Stimulated activated naive CD8-positive, alpha-beta T cell treated with anti-CD3 and anti-CD28 coated beads, Interleukin-15, amount 100 ng/mL, for 72 hours (primary cell): Measurements from ENCODE around the gene YIPF5.

Source experiments
- ATAC-seq: fragments of 150-1000 bp; cut with Tn5 transposase; 2 replicates; pipeline ENCODE4 v1.10.0; 2021; ENCODE audit warnings: mild to moderate bottlenecking, moderate library complexity
- DNase-seq, 2 donors: peaks; one replicate each; pipeline ENCODE4 v3.0.0; 2021 to 2022
- H3K27ac Mint-ChIP-seq, 2 donors: one replicate each; pipeline ENCODE4 v1.8.0; 2022; ENCODE audit warnings: mild to moderate bottlenecking in 2 of 2, mixed read lengths in 2 of 2, moderate library complexity in 2 of 2
- H3K27me3 Mint-ChIP-seq: one replicate; pipeline ENCODE4 v1.8.0; 2022; ENCODE audit warnings: mixed read lengths
- H3K4me1 Mint-ChIP-seq: one replicate; pipeline ENCODE4 v1.8.0; 2022; ENCODE audit warnings: mild to moderate bottlenecking, mixed read lengths
- H3K4me3 Mint-ChIP-seq, 2 donors: one replicate each; pipeline ENCODE4 v1.8.0; 2022; ENCODE audit warnings: mild to moderate bottlenecking in 2 of 2, mixed read lengths in 2 of 2, moderate library complexity in 1 of 2
- H3K9me3 Mint-ChIP-seq, 2 donors: one replicate each; pipeline ENCODE4 v1.8.0; 2022; ENCODE audit warnings: mixed read lengths in 2 of 2

The YIPF5 gene

GRCh38 chr5:144142824-144143162, 27.7 kb downstream of the YIPF5 start:
- H3K4me1 Mint-ChIP-seq = peaks cover 9% of the 10 kb centered on the region
- H3K27ac Mint-ChIP-seq = no peak overlapping the region
- ATAC-seq (no peak), DNase-seq (no peak)
- no peaks in the 10 kb centered on the region for H3K9me3 Mint-ChIP-seq
- no peak overlapping the region for H3K4me3 Mint-ChIP-seq
- H3K27me3 Mint-ChIP-seq = no peaks in the 10 kb centered on the region

- Mint-ChIP-seq H3K9me3 (no peaks in the 10 kb centered on the region), H3K27ac (peak overlapping the region in 1 of 2 donors; percentile 17), H3K27me3 (no peaks in the 10 kb centered on the region), H3K4me3 (no peak overlapping the region), H3K4me1 (peaks cover 9% of the 10 kb centered on the region)
- ATAC-seq = peak; percentile 88
- DNase-seq = no peak
Observed at GRCh38 chr5:144142139-144142823, 28.2 kb downstream of the YIPF5 start.

- Mint-ChIP-seq H3K9me3 (no peaks in the 10 kb centered on the region), H3K4me3 (no peak overlapping the region), H3K27me3 (no peaks in the 10 kb centered on the region), H3K27ac (peak overlapping the region in 1 of 2 donors; percentile 17), H3K4me1 (peaks cover 9% of the 10 kb centered on the region)
- DNase-seq (no peak), ATAC-seq (no peak)
Observed at GRCh38 chr5:144141585-144141984, 28.9 kb downstream of the YIPF5 start.

- no peak overlapping the region for H3K27ac Mint-ChIP-seq
- H3K4me3 Mint-ChIP-seq = no peak overlapping the region
- H3K27me3 Mint-ChIP-seq = no peaks in the 10 kb centered on the region
- ATAC-seq (no peak), DNase-seq (no peak)
- H3K4me1 Mint-ChIP-seq = peaks cover 14% of the 10 kb centered on the region
- no peaks in the 10 kb centered on the region for H3K9me3 Mint-ChIP-seq
Observed at GRCh38 chr5:144139586-144139985, 30.9 kb downstream of the YIPF5 start.

GRCh38 chr5:144135113-144135762, 35.2 kb downstream of the YIPF5 start:
- Mint-ChIP-seq H3K27ac (no peak overlapping the region), H3K27me3 (no peaks in the 10 kb centered on the region), H3K4me1 (peaks cover 5% of the 10 kb centered on the region), H3K9me3 (no peaks in the 10 kb centered on the region), H3K4me3 (no peak overlapping the region)
- DNase-seq = no peak
- no peak for ATAC-seq

DNA sequence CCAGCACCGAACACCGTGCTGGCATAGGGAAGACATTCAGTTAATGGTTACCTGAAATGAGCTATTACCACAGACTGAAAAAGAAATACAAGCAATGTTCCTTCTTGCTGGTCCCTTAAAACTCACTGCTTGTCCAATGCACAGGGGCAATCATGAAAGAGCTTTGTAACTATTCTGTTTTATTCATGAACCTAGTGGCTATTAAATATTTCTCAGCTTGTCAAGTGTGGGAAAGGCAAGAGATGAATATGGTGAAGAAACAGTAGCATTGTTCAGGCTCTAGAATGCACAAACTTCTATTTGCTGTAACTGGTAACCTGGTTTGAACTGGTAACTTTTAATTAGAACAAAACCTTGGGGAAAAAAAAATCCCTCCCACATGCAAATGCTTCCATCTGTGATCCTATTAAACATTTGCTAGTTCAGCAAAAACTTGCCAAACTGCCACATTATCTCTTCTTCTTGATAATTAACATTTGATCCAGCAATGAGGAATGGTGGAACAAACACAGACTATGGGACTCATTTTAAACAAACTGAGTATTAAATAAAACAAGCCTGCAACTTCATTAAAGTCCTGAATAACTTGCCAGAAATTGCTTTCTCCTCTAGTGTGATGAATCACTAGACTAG, 36.1 kb downstream of the YIPF5 start:
- peaks cover 5% of the 10 kb centered on the region for H3K4me1 Mint-ChIP-seq

DNA sequence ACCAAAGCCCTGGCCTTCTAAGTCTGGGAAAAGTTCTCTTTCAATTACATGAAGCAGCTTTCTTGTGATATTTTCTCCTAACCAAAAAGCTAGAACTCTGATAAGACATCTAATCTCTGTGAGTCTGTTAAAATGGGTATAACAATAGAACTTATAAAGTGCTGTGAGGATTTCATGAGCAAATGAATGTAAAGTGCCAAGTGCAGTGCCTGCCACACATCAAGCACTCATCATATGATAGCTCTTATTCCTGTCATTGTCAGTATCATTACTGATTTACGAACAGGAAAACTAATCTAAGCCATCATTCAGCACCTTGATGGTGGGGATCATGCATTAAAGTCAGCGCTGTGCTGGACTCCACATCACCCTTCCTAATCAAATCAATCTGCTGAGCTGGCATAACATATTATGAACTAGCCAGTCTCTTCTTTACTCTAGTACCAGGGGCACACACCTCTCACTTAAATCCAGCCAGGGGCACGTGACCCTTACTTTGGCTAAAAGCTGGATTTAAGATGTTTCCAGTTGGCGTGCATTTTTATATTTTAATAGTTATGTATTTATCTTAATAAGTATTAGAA, 37.3 kb downstream of the YIPF5 start:
- H3K4me3 Mint-ChIP-seq = no peak overlapping the region
- no peaks in the 10 kb centered on the region for H3K9me3 Mint-ChIP-seq
- DNase-seq (no peak), ATAC-seq (no peak)
- no peaks in the 10 kb centered on the region for H3K27me3 Mint-ChIP-seq
- H3K27ac Mint-ChIP-seq = no peak overlapping the region
- H3K4me1 Mint-ChIP-seq = peaks cover 5% of the 10 kb centered on the region

More for the DNA sequence above, 36.1 kb downstream of the YIPF5 start:
- H3K27ac Mint-ChIP-seq = no peak overlapping the region
- DNase-seq = no peak
- no peaks in the 10 kb centered on the region for H3K27me3 Mint-ChIP-seq
- ATAC-seq = no peak
- H3K4me3 Mint-ChIP-seq = no peak overlapping the region
- H3K9me3 Mint-ChIP-seq = no peaks in the 10 kb centered on the region

GRCh38 chr5:144131261-144131660, 39.2 kb downstream of the YIPF5 start:
- Mint-ChIP-seq H3K27me3 (no peaks in the 10 kb centered on the region), H3K9me3 (no peaks in the 10 kb centered on the region), H3K4me1 (peaks cover 5% of the 10 kb centered on the region), H3K4me3 (no peak overlapping the region), H3K27ac (no peak overlapping the region)
- DNase-seq (no peak), ATAC-seq (no peak)

DNA sequence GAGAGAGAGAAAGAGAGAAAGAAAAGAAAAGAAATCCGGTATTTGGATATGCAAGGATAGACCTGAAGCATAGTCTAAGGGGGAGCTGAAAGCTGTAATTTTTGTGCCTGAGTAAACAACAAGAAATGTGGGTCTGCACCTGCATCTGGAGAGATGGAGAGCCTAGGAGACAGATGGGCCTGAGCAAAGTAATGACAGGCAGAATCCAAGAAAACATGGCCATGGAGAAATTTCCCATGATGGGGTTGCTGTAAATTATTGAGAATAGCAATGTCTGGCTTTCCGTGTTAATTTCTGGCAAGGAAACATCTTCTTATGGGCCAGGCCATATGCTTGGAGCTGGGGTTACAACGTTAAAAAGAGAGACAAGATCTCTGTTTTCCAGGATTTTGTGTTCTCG, 40.2 kb downstream of the YIPF5 start:
- H3K27me3 Mint-ChIP-seq = no peaks in the 10 kb centered on the region
- no peak overlapping the region for H3K27ac Mint-ChIP-seq
- no peaks in the 10 kb centered on the region for H3K9me3 Mint-ChIP-seq
- no peaks in the 10 kb centered on the region for H3K4me1 Mint-ChIP-seq
- H3K4me3 Mint-ChIP-seq = no peak overlapping the region
- ATAC-seq = no peak
- DNase-seq = no peak

DNA sequence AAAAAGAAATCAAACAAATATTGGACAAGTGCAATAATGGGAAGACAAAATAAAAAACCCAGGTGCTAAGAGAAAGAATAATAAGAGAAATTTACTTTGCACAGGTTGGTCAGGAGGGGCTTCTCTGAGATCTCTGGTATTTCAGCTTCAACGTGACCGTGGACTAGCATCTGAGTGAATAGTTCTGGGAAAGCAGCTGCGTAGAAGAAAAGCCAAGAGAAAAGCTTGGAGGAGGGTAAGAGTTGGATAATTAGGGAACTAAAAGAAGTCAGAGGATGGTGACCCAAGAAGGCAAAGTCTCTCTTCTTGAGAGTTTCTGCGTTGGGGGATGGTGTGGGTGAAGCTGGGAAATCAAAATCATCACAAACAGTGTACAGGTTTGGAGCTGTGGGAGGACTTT, 41.6 kb downstream of the YIPF5 start:
- no peaks in the 10 kb centered on the region for H3K4me1 Mint-ChIP-seq
- no peak overlapping the region for H3K27ac Mint-ChIP-seq
- H3K4me3 Mint-ChIP-seq = no peak overlapping the region
- no peaks in the 10 kb centered on the region for H3K27me3 Mint-ChIP-seq
- H3K9me3 Mint-ChIP-seq = no peaks in the 10 kb centered on the region
- ATAC-seq = no peak
- DNase-seq = no peak

DNA sequence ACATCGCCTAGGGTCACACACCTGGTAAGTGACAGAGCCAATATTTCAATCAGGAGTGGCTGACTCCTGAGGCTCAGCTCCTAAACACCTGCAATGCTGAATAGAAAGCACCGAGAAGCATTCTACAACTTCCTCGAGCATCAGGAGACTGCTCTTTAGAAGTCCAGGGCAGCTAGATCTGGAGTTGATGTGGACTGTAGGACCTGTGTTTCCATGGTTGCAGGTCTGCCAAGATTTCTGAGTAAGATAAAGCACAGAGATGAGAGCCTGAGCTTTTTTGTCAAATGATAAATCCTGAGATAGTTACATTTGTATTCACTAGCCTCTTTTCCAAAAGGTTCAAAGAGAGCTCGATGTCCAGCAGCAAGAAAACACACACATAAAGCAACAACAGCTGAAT, 43.8 kb downstream of the YIPF5 start:
- Mint-ChIP-seq H3K4me1 (no peaks in the 10 kb centered on the region), H3K4me3 (no peak overlapping the region), H3K27me3 (no peaks in the 10 kb centered on the region), H3K9me3 (no peaks in the 10 kb centered on the region), H3K27ac (no peak overlapping the region)
- ATAC-seq (no peak), DNase-seq (no peak)

DNA sequence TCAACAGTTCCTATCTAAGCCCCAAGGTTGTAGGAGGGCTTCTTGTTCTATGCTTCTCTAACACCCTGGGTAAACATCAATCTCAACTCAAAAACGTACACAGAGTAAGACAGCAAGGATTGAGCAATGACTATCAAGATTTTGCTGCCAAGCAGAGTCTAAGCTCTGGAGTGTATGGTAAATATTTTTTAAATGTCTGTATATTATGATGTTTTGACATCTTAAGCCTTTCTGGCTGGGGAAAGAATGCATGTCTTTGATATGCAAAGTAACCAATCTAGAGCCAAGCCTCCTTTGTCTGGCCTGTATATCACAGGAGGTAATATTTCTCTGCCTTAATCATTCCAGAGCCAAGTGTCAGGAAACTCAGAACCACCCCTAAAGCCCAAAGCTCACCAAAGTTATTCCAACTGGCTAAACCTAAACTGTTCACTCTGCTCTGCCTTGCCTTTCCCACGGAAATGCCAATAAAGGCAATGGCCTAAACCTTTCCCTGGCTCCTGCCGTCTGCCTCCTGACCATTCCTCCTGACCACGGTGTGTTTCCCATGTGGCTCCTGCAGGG, 45.2 kb downstream of the YIPF5 start:
- Mint-ChIP-seq H3K27ac (no peak overlapping the region), H3K9me3 (peaks cover 0 to 2% of the 10 kb centered on the region in 2 donors), H3K4me1 (no peaks in the 10 kb centered on the region), H3K4me3 (no peak overlapping the region), H3K27me3 (no peaks in the 10 kb centered on the region)
- DNase-seq (no peak), ATAC-seq (no peak)

GRCh38 chr5:144122641-144123040, 47.8 kb downstream of the YIPF5 start:
- peak overlapping the region in 1 of 2 donors; percentile 12 for H3K27ac Mint-ChIP-seq

GRCh38 chr5:144122081-144122480, 48.4 kb downstream of the YIPF5 start:
- no peak for DNase-seq
- ATAC-seq = no peak
- Mint-ChIP-seq H3K27ac (no peak overlapping the region), H3K27me3 (no peaks in the 10 kb centered on the region), H3K4me3 (no peak overlapping the region), H3K4me1 (no peaks in the 10 kb centered on the region), H3K9me3 (peaks cover 0 to 8% of the 10 kb centered on the region in 2 donors)

More at GRCh38 chr5:144122641-144123040, 47.8 kb downstream of the YIPF5 start:
- no peaks in the 10 kb centered on the region for H3K27me3 Mint-ChIP-seq
- H3K4me3 Mint-ChIP-seq = no peak overlapping the region
- DNase-seq = no peak
- peaks cover 0 to 8% of the 10 kb centered on the region in 2 donors for H3K9me3 Mint-ChIP-seq
- H3K4me1 Mint-ChIP-seq = no peaks in the 10 kb centered on the region
- ATAC-seq = no peak

DNA sequence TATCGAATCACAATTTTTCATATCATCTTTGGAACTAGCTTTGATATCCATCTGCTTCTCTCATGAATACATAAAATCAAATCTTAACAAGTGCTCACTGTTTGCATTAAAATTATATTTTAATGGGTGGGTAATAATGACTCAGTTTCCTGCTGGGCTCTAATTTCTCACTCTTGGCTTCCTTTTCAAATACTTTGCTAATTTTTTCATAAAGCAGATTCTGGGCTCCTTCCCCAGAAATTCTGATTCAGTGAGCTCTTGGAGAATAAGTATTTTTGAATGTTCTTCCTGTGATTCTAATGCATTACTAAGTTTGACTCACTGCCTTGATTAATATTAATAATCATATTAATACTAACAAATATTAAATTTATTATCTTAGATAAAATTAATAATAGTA, 48.9 kb downstream of the YIPF5 start:
- H3K9me3 Mint-ChIP-seq = peaks cover 0 to 8% of the 10 kb centered on the region in 2 donors
- H3K27ac Mint-ChIP-seq = no peak overlapping the region
- H3K4me1 Mint-ChIP-seq = no peaks in the 10 kb centered on the region
- DNase-seq = no peak
- no peak overlapping the region for H3K4me3 Mint-ChIP-seq
- ATAC-seq = no peak
- H3K27me3 Mint-ChIP-seq = no peaks in the 10 kb centered on the region

- Mint-ChIP-seq H3K9me3 (peaks cover 0 to 8% of the 10 kb centered on the region in 2 donors), H3K27me3 (no peaks in the 10 kb centered on the region), H3K4me1 (no peaks in the 10 kb centered on the region), H3K27ac (no peak overlapping the region), H3K4me3 (no peak overlapping the region)
- no peak for DNase-seq
- ATAC-seq = no peak
Observed at GRCh38 chr5:144120661-144121180, 49.7 kb downstream of the YIPF5 start.
